Heart right ventricle (tissue), 16 donors: Measurements from ENCODE around the gene MTX3. TPM values are rescaled to one million over a fixed set of nuclear protein-coding genes. Genes with fewer than 3 reads are reported as not detected.

Experiments
- ATAC-seq, 8 donors: fragments of 200-7000 bp; cut with Tn5 transposase; one replicate each; pipeline ENCODE4 v1.9.1; 2020; ENCODE audit warnings: mild to moderate bottlenecking in 8 of 8, moderate library complexity in 8 of 8, moderate number of reproducible peaks in 1 of 8
- DNase-seq, 2 donors: peaks; one replicate each; pipeline ENCODE4 v3.0.0-alpha.2; 2020
- H3K27ac ChIP-seq, 10 donors: fragments of 200-600 bp; sonication (generic) in 2 of 10; one replicate each; pipeline versions ENCODE4 v1.5.0 to v1.8.0; 2020 to 2022; ENCODE audit warnings: mild to moderate bottlenecking in 3 of 10
- H3K27me3 ChIP-seq, 7 donors: fragments of 200-600 bp; one replicate each; pipeline ENCODE4 v1.8.0; 2021 to 2022; ENCODE audit warnings: mild to moderate bottlenecking in 2 of 7
- H3K36me3 ChIP-seq, 9 donors: fragments of 200-600 bp; sonication (generic) in 1 of 9; one replicate each; pipeline versions ENCODE4 v1.5.0 to v1.8.0; 2020 to 2022; ENCODE audit warnings: mild to moderate bottlenecking in 2 of 9
- H3K4me1 ChIP-seq, 9 donors: fragments of 200-600 bp; sonication (generic) in 1 of 9; one replicate each; pipeline versions ENCODE4 v1.5.0 to v1.8.0; 2020 to 2022; ENCODE audit warnings: mild to moderate bottlenecking in 4 of 9
- H3K4me3 ChIP-seq, 10 donors: fragments of 200-600 bp; sonication (generic) in 2 of 10; one replicate each; pipeline versions ENCODE4 v1.5.0 to v1.8.0; 2020 to 2022; ENCODE audit warnings: mild to moderate bottlenecking in 7 of 10, moderate library complexity in 2 of 10
- H3K9me3 ChIP-seq, 11 donors: fragments of 200-600 bp in 10 of 11; sonication (generic) in 2 of 11; one replicate each; pipeline versions ENCODE4 v1.5.0 to v1.8.0; 2013 to 2022; ENCODE audit warnings: mild to moderate bottlenecking in 2 of 11, control low read depth in 1 of 11, moderate library complexity in 1 of 11
- CTCF ChIP-seq, 9 donors: fragments of 200-600 bp; sonication (generic) in 2 of 9; IDR thresholded peaks; one replicate each; pipeline versions ENCODE4 v1.5.0 to v1.8.0; 2021 to 2022; ENCODE audit warnings: antibody characterized with exemption in 9 of 9, mild to moderate bottlenecking in 5 of 9, moderate library complexity in 1 of 9
- WGBS, 2 donors: extraction: QIAGEN DNeasy Blood & Tissue Kit; methylation state at CpG; one replicate each; pipeline ENCODE4 v1.1.7; 2013; ENCODE audit warnings: inconsistent platforms in 1 of 2; 5-methylcytosine and 5-hydroxymethylcytosine counted together
- intact Hi-C, 10 donors: fragments of 100-400 bp; cut with DNase I; formaldehyde crosslinking; loops; one replicate each; pipeline versions ENCODE4 v1.11.1 to v1.14.2; 2022
- polyA plus RNA-seq, 2 donors: library from polyadenylated mRNA; stranded (reverse); fragments of 200-250 nt; gene quantifications; one replicate each; pipeline ENCODE4 v1.2.3, GENCODE V29; 2013
- total RNA-seq, 10 donors: library from RNA; stranded (reverse); fragmentation: NEBNext Ultra II Directional in 3 of 10; extraction: Animal tissue kit (Norgen Biotek cat#: 25700) in 3 of 10; gene quantifications; one replicate each; pipeline versions ENCODE4 v1.2.1 to v1.2.4, GENCODE V29; 2021 to 2023
- donor health status: Arrhythmogenic right ventricular cardiomyopathy.
- donor health status: ischemic (EF 13 %, LVEDD 7.1; RV severe dilation, severe dysfunction).
- donor health status: healthy with polysubstance abuse.
- donor health status: DM: no; HTN: yes; CAD: no.
- donor health status: DM: no; HTN: no; CAD: no.
- donor health status: ischemic (EF 25% LVEDD 6.9; RV normal size, moderate dysfunction).
- donor health status: ischemic (EF 25% LVEDD 5.7; RV mildly dilated, moderate dysfunction).
- donor health status: healthy.
- donor health status: DM: yes; HTN: yes; CAD: no.
- donor health status: Ischemic cardiomyopathy.
- donor health status: ischemic (EF 35%, LVEDD 5.7; RV mildly dilated, moderate dysfunction).
- donor health status: nonischemic (EF 11% LVEDD 7.7; RV severe dilation, severe dysfunction).
- donor health status: DM: yes; HTN: yes; CAD: no.
- donor health status: PGD.
- donor health status: ischemic (EF 29% LVEDD 5.4; RV normal size, mild dysfunction).
- donor health status: nonischemic (EF 23%, LVEDD 6.1; RV moderate dilation, normal function).

Gene MTX3
- total and polyA plus RNA-seq, 12 donors, result 4.3 to 14.5 (median 11.3) TPM

DNA sequence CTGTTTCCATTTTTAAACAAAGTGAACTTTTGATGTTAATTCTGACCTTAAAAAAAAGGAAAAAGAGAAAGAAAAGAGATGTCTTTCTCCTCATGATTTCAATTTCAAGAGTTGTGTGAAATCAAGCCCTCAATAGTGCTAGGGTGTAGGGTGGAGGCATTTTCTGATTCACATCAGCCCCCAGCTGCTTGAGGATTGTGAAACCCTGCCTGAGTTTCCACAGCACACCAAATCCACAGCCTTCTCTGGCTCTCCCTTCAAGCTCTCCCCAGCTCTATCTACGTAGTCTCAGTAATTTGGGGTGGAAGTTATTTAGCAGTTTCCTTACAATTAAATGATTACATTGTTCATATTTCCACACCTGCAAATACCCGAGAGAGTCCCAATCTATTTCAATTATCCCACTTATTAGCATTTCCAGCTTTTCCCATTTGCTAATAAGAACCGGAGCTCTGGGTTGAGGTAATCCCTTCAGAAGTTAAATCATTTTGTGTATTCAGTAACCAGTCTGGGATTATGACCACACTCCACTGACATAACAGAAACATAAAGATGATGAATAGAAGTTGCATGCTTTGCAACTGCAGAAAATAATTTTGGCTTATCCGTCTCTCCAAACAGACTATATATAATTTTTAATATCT lies 54.9 kb downstream of the MTX3 start:
- Histone ChIP-seq H3K27ac (peak overlapping the region in 5 of 10 donors; percentile 42 to 69 (median 50)), H3K4me3 (no peak overlapping the region), H3K36me3 (no peaks in the 10 kb centered on the region), H3K9me3 (peaks cover 0 to 3% (median 0%) of the 10 kb centered on the region in 11 donors), H3K4me1 (peaks cover 0 to 26% (median 4%) of the 10 kb centered on the region in 9 donors), H3K27me3 (no peaks in the 10 kb centered on the region)
- intact Hi-C loops, result no loop called here
- 67 to 74% methylated on average over 4 of the region's 4 CpGs for WGBS, 2 donors
- ATAC-seq, result peak in 6 of 8 donors; percentile 77 to 91 (median 87)
- DNase-seq, result peak in 1 of 2 donors; percentile 22
- no peak for TF ChIP-seq CTCF (IDR thresholded peaks at IDR 0.05)

- Histone ChIP-seq H3K27ac (peak overlapping the region in 1 of 10 donors; percentile 50), H3K4me1 (peaks cover 0 to 26% (median 4%) of the 10 kb centered on the region in 9 donors), H3K36me3 (no peaks in the 10 kb centered on the region), H3K4me3 (no peak overlapping the region), H3K27me3 (no peaks in the 10 kb centered on the region), H3K9me3 (peaks cover 0 to 3% (median 0%) of the 10 kb centered on the region in 11 donors)
- DNase-seq (no peak), ATAC-seq (no peak)
- WGBS, 2 donors, result 97% methylated on average over 3 of the region's 3 CpGs
- no peak for TF ChIP-seq CTCF (IDR thresholded peaks at IDR 0.05)
- intact Hi-C loops, result no loop called here
Measured at GRCh38 chr5:79934681-79935080, 56.4 kb downstream of the MTX3 start.

DNA sequence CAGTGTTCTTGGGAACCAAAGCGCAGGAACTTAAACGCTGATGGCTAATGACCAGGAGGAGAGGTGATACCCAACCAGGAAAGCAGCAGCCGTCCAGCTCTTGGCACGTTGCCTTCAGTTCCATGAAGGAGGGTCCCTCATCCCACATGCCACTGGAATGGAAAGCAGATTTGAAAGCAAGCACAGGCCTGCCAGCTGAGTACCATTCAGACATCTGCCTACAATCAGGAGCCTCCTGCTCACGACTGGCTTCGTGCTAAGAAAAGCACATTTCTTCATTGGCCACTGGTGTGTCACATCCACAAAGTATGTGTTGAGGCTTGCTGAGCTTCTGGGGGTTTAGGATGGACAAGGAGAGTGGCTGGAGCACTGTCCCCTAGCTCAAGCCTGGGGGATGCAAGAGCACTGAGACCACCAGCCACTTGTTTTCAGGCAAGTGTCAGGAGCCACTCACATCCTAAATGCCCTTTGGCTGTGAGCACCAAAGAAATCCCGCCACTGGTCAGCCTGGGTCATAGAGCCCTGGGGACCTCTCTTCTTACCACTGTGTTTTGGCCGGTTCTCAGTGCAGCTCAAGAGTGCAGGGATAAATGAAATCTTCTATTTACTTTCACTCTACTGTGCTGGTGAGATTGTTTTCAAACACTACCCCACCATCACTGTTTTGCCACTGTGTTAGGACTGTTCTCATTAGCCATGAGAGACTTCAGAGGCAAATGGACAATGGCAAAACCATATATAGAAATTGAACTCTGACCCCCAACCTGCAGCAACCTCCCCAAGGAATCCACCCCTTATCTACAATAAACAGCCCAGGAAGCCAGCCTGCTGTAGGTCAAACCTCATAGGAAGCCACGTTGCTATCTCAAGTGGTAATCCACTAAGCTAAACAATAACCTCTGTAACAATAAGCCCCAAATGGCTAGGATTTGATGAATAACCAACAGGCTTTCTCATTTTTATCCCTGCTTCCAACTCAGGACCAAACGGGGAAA lies 58.3 kb downstream of the MTX3 start:
- Histone ChIP-seq H3K27ac (peak overlapping the region in 3 of 10 donors; percentile 19 to 46 (median 39)), H3K27me3 (no peaks in the 10 kb centered on the region), H3K4me1 (peaks cover 0 to 26% (median 4%) of the 10 kb centered on the region in 9 donors), H3K36me3 (no peaks in the 10 kb centered on the region), H3K9me3 (peaks cover 0 to 3% (median 0%) of the 10 kb centered on the region in 11 donors), H3K4me3 (no peak overlapping the region)
- intact Hi-C loops, result no loop called here
- no peak for TF ChIP-seq CTCF (IDR thresholded peaks at IDR 0.05)
- DNase-seq, result peak in 1 of 2 donors; percentile 41
- ATAC-seq, result peak in 7 of 8 donors; percentile 11 to 62 (median 43)
- WGBS, 2 donors, result 72% methylated on average over 10 of the region's 10 CpGs

- Histone ChIP-seq H3K9me3 (peaks cover 0 to 3% (median 0%) of the 10 kb centered on the region in 11 donors), H3K27me3 (no peaks in the 10 kb centered on the region), H3K4me3 (no peak overlapping the region), H3K27ac (peak overlapping the region in 3 of 10 donors; percentile 19 to 46 (median 39)), H3K36me3 (no peaks in the 10 kb centered on the region), H3K4me1 (peaks cover 0 to 26% (median 4%) of the 10 kb centered on the region in 9 donors)
- ATAC-seq, result no peak
- intact Hi-C loops, result no loop called here
- DNase-seq, result no peak
- no peak for TF ChIP-seq CTCF (IDR thresholded peaks at IDR 0.05)
- 86 to 88% methylated on average over 4 of the region's 4 CpGs for WGBS, 2 donors
Measured at GRCh38 chr5:79931866-79932265, 59.2 kb downstream of the MTX3 start.
